Mesenchymal stem cell (in vitro differentiated cells and primary cell): Measurements from ENCODE around the gene GAS7. TPM values are rescaled to one million over a fixed set of nuclear protein-coding genes. Genes with fewer than 3 reads are reported as not detected.
A peak's percentile ranks its signal among the peaks of the same experiment; 100 is the strongest.

Experiments
- DNase-seq: peaks from one replicate; pipeline ENCODE4 v3.0.0-alpha.2; 2013
- H2AFZ ChIP-seq: one replicate; pipeline ENCODE4 v1.6.1; 2013; ENCODE audit warnings: low read depth, mild to moderate bottlenecking, control low read depth, inconsistent platforms, low read length, moderate library complexity
- H2AK5ac ChIP-seq: 2 replicates; pipeline ENCODE4 v1.6.1; 2013; ENCODE audit warnings: low read length, moderate library complexity, mild to moderate bottlenecking, inconsistent platforms; ENCODE audit not compliant: severe bottlenecking
- H2BK120ac ChIP-seq: one replicate; pipeline ENCODE4 v1.6.1; 2013; ENCODE audit warnings: low read depth, mild to moderate bottlenecking, inconsistent platforms, low read length, moderate library complexity
- H2BK12ac ChIP-seq, 2 experiments: one replicate each; pipeline ENCODE4 v1.6.1; 2013; ENCODE audit warnings: inconsistent platforms in 2 of 2, low read length in 2 of 2, mild to moderate bottlenecking in 2 of 2, moderate library complexity in 2 of 2, control low read depth in 1 of 2
- H2BK15ac ChIP-seq: one replicate; pipeline ENCODE4 v1.6.1; 2013; ENCODE audit warnings: mild to moderate bottlenecking, low read depth, inconsistent platforms; ENCODE audit not compliant: poor library complexity, severe bottlenecking
- H2BK5ac ChIP-seq: 2 replicates; pipeline ENCODE4 v1.6.1; 2013; ENCODE audit warnings: low read depth, mild to moderate bottlenecking, low read length, control low read depth, inconsistent platforms; ENCODE audit not compliant: poor library complexity, severe bottlenecking
- H3K14ac ChIP-seq, 2 experiments: one replicate each; pipeline ENCODE4 v1.6.1; 2013; ENCODE audit warnings: inconsistent platforms in 2 of 2, low read length in 2 of 2, control low read depth in 1 of 2, mild to moderate bottlenecking in 1 of 2, moderate library complexity in 1 of 2
- H3K18ac ChIP-seq, 2 experiments: one replicate each; pipeline ENCODE4 v1.6.1; 2013; ENCODE audit warnings: inconsistent platforms in 2 of 2, low read length in 2 of 2, control low read depth in 1 of 2, low read depth in 1 of 2, mild to moderate bottlenecking in 1 of 2
- H3K23ac ChIP-seq, 2 experiments: one replicate each; pipeline ENCODE4 v1.6.1; 2013; ENCODE audit warnings: inconsistent platforms in 2 of 2, low read length in 2 of 2, mild to moderate bottlenecking in 2 of 2, moderate library complexity in 2 of 2, control low read depth in 1 of 2
- H3K27ac ChIP-seq: 2 replicates; pipeline ENCODE4 v1.5.1; 2013; ENCODE audit warnings: mild to moderate bottlenecking, moderate library complexity, low read length, control low read depth, inconsistent platforms; ENCODE audit not compliant: poor library complexity, severe bottlenecking
- H3K27me3 ChIP-seq, 2 experiments: 2 replicates each; pipeline versions ENCODE4 v1.6.1 to v1.7.0; 2013; ENCODE audit warnings: low read length in 2 of 2, mild to moderate bottlenecking in 2 of 2, moderate library complexity in 2 of 2, control low read depth in 1 of 2, inconsistent platforms in 1 of 2; ENCODE audit not compliant: control insufficient read depth in 1 of 2, insufficient read depth in 1 of 2
- H3K36me3 ChIP-seq, 2 experiments: 2 replicates each; pipeline versions ENCODE4 v1.6.1 to v1.7.0; 2013; ENCODE audit warnings: low read length in 2 of 2, control low read depth in 1 of 2, inconsistent platforms in 1 of 2, low read depth in 1 of 2, mild to moderate bottlenecking in 1 of 2; ENCODE audit not compliant: insufficient read depth in 2 of 2, control insufficient read depth in 1 of 2
- H3K4ac ChIP-seq, 2 experiments: one replicate each; pipeline ENCODE4 v1.6.1; 2013; ENCODE audit warnings: inconsistent platforms in 2 of 2, low read length in 2 of 2, mild to moderate bottlenecking in 2 of 2, moderate library complexity in 2 of 2, control low read depth in 1 of 2, low read depth in 1 of 2
- H3K4me1 ChIP-seq: 2 replicates; pipeline ENCODE4 v1.6.1; 2013; ENCODE audit warnings: low read depth, low read length, control low read depth; ENCODE audit not compliant: control insufficient read depth, insufficient read depth
- H3K4me2 ChIP-seq: 2 replicates; pipeline ENCODE4 v1.6.1; 2013; ENCODE audit warnings: low read length, mild to moderate bottlenecking, inconsistent platforms; ENCODE audit not compliant: poor library complexity, severe bottlenecking
- H3K4me3 ChIP-seq, 2 experiments: 2 replicates each; pipeline versions ENCODE4 v1.5.1 to v1.7.0; 2013; ENCODE audit warnings: low read length in 2 of 2, mild to moderate bottlenecking in 2 of 2, control low read depth in 1 of 2, low read depth in 1 of 2; ENCODE audit not compliant: insufficient read depth in 1 of 2
- H3K79me1 ChIP-seq: replicated peaks from 2 replicates; pipeline ENCODE4 v1.6.1; 2013; ENCODE audit warnings: mild to moderate bottlenecking, control low read depth, low read length, inconsistent platforms; ENCODE audit not compliant: poor library complexity, severe bottlenecking
- H3K9ac ChIP-seq: 2 replicates; pipeline ENCODE4 v1.7.0; 2013; ENCODE audit warnings: mild to moderate bottlenecking, low read length, moderate library complexity
- H3K9me3 ChIP-seq: 2 replicates; pipeline ENCODE4 v1.7.0; 2013; ENCODE audit warnings: mild to moderate bottlenecking, low read length; ENCODE audit not compliant: control insufficient read depth
- H4K8ac ChIP-seq: one replicate; pipeline ENCODE4 v1.6.1; 2013; ENCODE audit warnings: inconsistent platforms, mild to moderate bottlenecking, low read length, moderate library complexity
- H4K91ac ChIP-seq: one replicate; pipeline ENCODE4 v1.6.1; 2013; ENCODE audit warnings: mild to moderate bottlenecking, low read length, inconsistent platforms
- WGBS: methylation state at CpG from one replicate; pipeline ENCODE4 v1.1.7; 2013; ENCODE audit warnings: mixed read lengths; 5-methylcytosine and 5-hydroxymethylcytosine counted together
- polyA plus RNA-seq, 2 experiments: library from polyadenylated mRNA; stranded (reverse); fragments of 200-250 nt; gene quantifications; one replicate each; pipeline ENCODE4 v1.2.3, GENCODE V29; 2013

The GAS7 gene
- 20.4 TPM for polyA plus RNA-seq (2013, experiment 1 of 2)
- 21.6 TPM for polyA plus RNA-seq (2013, experiment 2 of 2)

DNA sequence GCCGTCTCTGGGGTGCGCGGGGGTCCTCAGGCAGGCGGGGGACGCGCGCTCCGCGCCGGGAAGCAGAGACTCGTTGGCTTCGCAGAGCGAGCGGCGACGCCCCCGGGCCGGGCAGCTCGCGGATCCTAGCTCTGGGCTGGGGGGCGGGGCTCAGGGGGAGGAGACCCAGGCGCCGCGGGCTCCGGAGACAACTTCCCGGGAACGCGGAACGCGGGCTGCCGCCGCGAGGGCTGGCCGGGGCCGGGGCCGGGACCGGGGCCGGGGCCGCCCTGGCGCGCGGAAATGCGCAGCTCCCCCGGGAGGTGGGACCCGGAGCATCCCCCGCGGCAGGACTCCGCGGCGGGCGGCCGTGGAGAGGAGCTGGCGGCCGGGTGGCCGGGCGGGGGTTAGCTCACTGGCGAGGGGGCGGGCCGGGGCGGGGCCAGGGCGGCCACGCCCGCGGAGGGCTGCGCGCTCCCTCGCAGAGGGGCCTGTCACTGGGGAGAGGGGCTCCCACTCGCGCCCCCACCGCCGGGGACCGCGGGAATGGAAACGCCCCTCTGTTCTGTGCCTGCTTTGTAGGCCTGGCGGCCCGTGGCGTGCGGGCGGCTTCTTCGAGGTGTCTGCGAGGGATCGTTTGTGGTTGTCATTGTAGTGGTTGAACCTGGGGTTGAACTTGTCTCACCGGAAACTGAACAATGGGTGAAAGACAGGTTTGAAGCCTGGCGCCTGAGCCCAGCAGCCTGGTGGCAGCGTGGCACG is at the start of gene GAS7:
Gene GAS7, minus strand, starts transcription at position 98 of the 741 bp plus-strand sequence.
- H3K27me3 ChIP-seq, result peaks cover 0 to 21% of the 10 kb centered on the region in 2 experiments
- peak within 1 kb of the TSS; percentile 94 for H2BK15ac ChIP-seq
- WGBS, result under 1% methylated on average over 46 of the region's 86 CpGs
- peak within 1 kb of the TSS; percentile 64 for H4K91ac ChIP-seq
- H3K27ac ChIP-seq, result no peak within 1 kb of the TSS
- peak within 1 kb of the TSS; percentile 58 to 62 for H3K18ac ChIP-seq
- H3K4me3 ChIP-seq, result peak within 1 kb of the TSS; percentile 65 to 83
- peak within 1 kb of the TSS in 1 of 2 experiments; percentile 70 for H2BK12ac ChIP-seq
- peaks cover 6% of the 10 kb centered on the region for H3K79me1 ChIP-seq
- H3K4ac ChIP-seq, result peak within 1 kb of the TSS; percentile 29 to 81
- H3K23ac ChIP-seq, result peak within 1 kb of the TSS; percentile 73 to 90
- peak within 1 kb of the TSS; percentile 65 to 68 for H3K14ac ChIP-seq
- no peak within 1 kb of the TSS for H2AFZ ChIP-seq
- H3K36me3 ChIP-seq, result peaks cover 0 to 3% of the 10 kb centered on the region in 2 experiments
- H3K9me3 ChIP-seq, result peaks cover 8% of the 10 kb centered on the region
- no peak within 1 kb of the TSS for H2BK5ac ChIP-seq
- H2AK5ac ChIP-seq, result no peak within 1 kb of the TSS
- H3K9ac ChIP-seq, result peak within 1 kb of the TSS; percentile 89
- H3K4me1 ChIP-seq, result peaks cover 13% of the 10 kb centered on the region
- peak; percentile 60 for DNase-seq
- H3K4me2 ChIP-seq, result peak within 1 kb of the TSS; percentile 99
- peak within 1 kb of the TSS; percentile 64 for H2BK120ac ChIP-seq
- peak within 1 kb of the TSS; percentile 70 for H4K8ac ChIP-seq

DNA sequence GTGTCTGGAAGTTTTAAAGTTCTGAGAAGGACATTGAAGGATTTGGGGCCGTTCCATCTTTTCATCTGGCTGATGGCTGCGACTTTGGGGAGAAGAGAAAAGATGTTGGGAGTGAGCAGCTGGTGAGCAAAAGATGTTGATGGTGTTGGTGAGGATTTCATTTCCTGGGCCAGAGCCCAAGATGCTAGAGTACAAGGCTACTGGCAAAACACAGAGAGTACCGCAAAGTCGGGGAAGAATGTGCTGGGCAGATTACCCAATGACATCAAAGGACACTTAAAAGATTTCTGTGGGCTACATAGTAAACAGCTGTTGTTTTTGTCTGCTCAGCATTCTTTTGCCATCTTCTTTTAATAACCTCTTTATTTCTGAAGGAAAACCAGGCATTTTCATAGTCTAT is 49.4 kb upstream of the GAS7 start:
- Histone ChIP-seq H3K27ac (no peak overlapping the region), H2BK12ac (no peak overlapping the region), H3K23ac (no peak overlapping the region), H3K4ac (no peak overlapping the region), H3K79me1 (no peaks in the 10 kb centered on the region), H3K27me3 (peaks cover 0 to 3% of the 10 kb centered on the region in 2 experiments), H3K4me2 (no peak overlapping the region), H4K91ac (no peak overlapping the region), H3K9me3 (peaks cover 5% of the 10 kb centered on the region), H3K36me3 (no peaks in the 10 kb centered on the region), H3K18ac (no peak overlapping the region), H2AFZ (no peak overlapping the region), H2AK5ac (no peak overlapping the region), H2BK15ac (no peak overlapping the region), H3K14ac (no peak overlapping the region), H3K4me1 (no peaks in the 10 kb centered on the region), H4K8ac (no peak overlapping the region), H2BK5ac (no peak overlapping the region), H2BK120ac (no peak overlapping the region), H3K9ac (no peak overlapping the region), H3K4me3 (peak overlapping the region in 1 of 2 experiments; percentile 10)
- WGBS, result 44% methylated on average over 2 of the region's 4 CpGs
- DNase-seq, result no peak

DNA sequence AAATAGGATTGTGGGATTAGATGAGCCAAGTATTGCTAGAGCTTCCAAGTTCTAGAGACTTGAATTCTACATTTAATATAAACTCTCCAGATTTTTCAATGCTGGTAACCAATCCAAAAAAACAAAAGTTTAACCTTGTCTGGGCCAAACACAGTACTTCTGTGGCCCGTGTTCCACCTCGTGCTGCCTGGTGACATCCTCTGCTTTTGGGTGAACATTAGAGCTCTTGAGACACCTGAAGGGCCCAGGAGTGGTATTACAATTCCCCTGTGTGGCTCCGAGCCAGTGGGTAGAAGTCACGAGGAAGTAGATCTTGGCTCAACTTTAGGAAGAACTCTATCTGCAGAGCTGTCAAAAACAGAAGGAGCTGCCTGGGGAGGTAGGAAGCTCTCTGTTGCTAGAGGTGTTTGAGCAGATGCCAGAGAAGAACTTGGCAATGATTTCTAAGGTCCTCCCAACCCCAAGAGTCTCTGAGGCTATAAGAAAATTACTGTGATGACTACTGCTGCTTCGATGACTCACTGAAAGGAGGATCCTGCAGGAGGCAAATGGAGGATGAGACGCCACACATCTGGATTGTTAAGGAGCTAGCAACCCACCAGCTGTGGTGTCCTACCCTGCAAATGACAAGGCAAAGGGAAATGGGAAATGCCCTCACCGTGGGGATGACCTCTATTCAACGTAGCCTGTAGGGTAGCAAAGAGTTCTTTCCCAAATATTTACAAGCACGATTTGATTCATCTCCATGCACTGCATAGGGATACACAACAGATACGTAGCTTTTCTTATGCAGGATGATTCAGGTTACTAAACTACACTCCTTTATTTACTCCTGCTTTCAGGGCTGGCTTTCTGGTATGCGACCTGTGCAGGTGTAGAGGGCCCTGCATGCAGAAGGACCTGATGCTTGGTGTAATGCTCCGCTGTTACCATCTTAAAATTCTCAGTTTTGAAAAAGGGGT is 45.8 kb upstream of the GAS7 start:
- Histone ChIP-seq H3K23ac (no peak overlapping the region), H3K4me3 (peak overlapping the region in 1 of 2 experiments; percentile 50), H3K14ac (no peak overlapping the region), H4K8ac (no peak overlapping the region), H2BK12ac (no peak overlapping the region), H3K4me1 (no peaks in the 10 kb centered on the region), H3K9me3 (peaks cover 5% of the 10 kb centered on the region), H3K27me3 (no peaks in the 10 kb centered on the region), H3K9ac (peak overlapping the region; percentile 57), H2BK15ac (no peak overlapping the region), H3K36me3 (no peaks in the 10 kb centered on the region), H3K27ac (no peak overlapping the region), H3K18ac (no peak overlapping the region), H4K91ac (no peak overlapping the region), H3K79me1 (no peaks in the 10 kb centered on the region), H2AFZ (no peak overlapping the region), H2AK5ac (no peak overlapping the region), H3K4ac (no peak overlapping the region), H3K4me2 (no peak overlapping the region), H2BK120ac (no peak overlapping the region), H2BK5ac (no peak overlapping the region)
- 64% methylated on average over 12 of the region's 12 CpGs for WGBS
- peak; percentile 57 for DNase-seq

DNA sequence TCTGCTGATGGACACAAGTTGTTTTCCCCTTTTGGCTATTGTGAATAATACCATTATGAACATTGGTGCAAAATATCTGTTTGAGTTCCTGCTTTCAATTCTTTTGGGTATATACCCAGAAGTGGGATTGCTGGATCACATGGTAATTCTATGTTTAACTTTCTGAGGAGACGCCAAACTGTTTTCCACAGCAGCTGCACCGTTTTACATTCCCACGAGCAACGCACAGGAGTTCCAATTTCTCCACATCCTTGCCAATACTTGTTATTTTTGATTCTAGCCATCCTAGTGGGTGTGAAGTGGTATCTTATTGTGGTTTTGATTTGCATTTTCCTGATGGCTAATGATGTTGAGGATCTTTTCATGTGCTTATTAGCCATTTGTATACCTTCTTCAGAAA is 43.4 kb upstream of the GAS7 start:
- Histone ChIP-seq H3K18ac (no peak overlapping the region), H3K9ac (no peak overlapping the region), H3K27me3 (peaks cover 0 to 3% of the 10 kb centered on the region in 2 experiments), H2AFZ (no peak overlapping the region), H3K79me1 (no peaks in the 10 kb centered on the region), H3K4me3 (no peak overlapping the region), H3K27ac (no peak overlapping the region), H2BK120ac (no peak overlapping the region), H2BK12ac (no peak overlapping the region), H2AK5ac (no peak overlapping the region), H3K4ac (no peak overlapping the region), H3K23ac (no peak overlapping the region), H3K14ac (no peak overlapping the region), H4K8ac (no peak overlapping the region), H2BK5ac (no peak overlapping the region), H3K4me1 (no peaks in the 10 kb centered on the region), H3K4me2 (no peak overlapping the region), H3K9me3 (no peaks in the 10 kb centered on the region), H3K36me3 (no peaks in the 10 kb centered on the region), H2BK15ac (no peak overlapping the region), H4K91ac (no peak overlapping the region)
- DNase-seq, result no peak
- WGBS, result 100% methylated on average over 1 of the region's 4 CpGs
